IPS-15b (cell line): ENCODE results near the gene STIM1.

Source experiments
- H3K27me3 ChIP-seq: one replicate; pipeline ENCODE4 v1.6.1; 2013; ENCODE audit warnings: low read length; ENCODE audit not compliant: control insufficient read depth, insufficient read depth
- H3K36me3 ChIP-seq: one replicate; pipeline ENCODE4 v1.6.1; 2013; ENCODE audit warnings: low read length; ENCODE audit not compliant: control insufficient read depth, insufficient read depth
- H3K4me1 ChIP-seq: one replicate; pipeline ENCODE4 v1.6.1; 2013; ENCODE audit warnings: mild to moderate bottlenecking, low read length; ENCODE audit not compliant: control insufficient read depth, insufficient read depth
- H3K4me3 ChIP-seq: one replicate; pipeline ENCODE4 v1.5.1; 2013; ENCODE audit warnings: low read depth, low read length
- H3K9ac ChIP-seq: one replicate; pipeline ENCODE4 v1.6.1; 2013; ENCODE audit warnings: low read depth, mild to moderate bottlenecking, low read length
- H3K9me3 ChIP-seq: one replicate; pipeline ENCODE4 v1.6.1; 2013; ENCODE audit warnings: mild to moderate bottlenecking, low read length; ENCODE audit not compliant: control insufficient read depth, insufficient read depth

Gene STIM1

DNA sequence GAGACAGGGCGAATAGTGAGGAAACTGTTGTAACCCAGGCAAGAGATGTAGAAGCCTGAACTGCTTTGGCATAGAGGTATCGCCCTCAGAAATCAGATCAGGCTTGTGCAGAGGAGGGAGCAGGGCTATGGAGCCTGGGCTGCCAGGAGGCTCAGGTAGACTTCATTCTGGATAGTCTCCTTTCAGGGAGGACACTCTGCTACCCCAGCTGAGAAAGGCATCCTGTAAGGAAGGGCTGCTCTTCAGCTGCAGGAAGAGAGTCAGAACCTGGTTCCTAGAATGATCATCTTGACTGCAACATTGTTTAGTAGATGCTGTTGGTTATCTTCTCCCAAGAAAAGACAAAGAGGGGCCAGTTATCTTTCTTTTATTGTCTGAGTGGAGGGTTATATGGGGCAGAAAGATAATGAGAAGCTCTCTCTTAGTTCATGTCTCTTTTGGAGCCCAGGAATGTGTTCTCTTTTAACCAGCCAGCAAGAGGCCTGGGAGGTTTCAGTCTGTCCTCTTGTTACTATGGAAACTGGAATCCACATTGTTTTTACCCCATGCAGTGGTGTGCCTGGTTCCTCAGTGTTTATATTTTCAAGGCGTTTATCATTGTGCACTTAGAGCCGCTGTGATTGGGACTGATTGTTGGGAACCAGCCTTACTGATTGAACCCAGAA, 95.7 kb downstream of the STIM1 start:
- Histone ChIP-seq H3K4me1 (no peaks in the 10 kb centered on the region), H3K27me3 (no peaks in the 10 kb centered on the region), H3K4me3 (no peak overlapping the region), H3K36me3 (no peaks in the 10 kb centered on the region), H3K9ac (no peak overlapping the region), H3K9me3 (no peaks in the 10 kb centered on the region)

DNA sequence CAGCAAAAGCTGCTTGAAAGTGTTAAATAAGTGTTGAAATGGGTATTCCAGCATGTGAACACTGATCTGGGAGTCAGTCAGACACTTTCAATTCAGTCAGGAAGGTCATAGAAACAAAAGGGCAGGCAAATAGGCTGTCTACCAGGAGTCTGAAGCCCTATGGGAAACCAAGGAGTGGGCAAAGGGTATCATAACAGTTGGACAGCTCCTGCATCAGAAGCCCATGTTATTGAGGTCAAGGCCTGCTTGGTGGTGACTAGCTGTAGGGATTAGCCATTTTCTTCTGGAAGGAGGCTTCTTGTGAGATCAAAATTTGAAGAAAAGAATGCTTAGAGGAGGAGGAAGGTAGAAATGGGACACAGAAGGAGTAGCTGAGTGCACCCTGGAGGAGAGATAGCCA, 97.3 kb downstream of the STIM1 start:
- no peaks in the 10 kb centered on the region for H3K4me1 ChIP-seq
- H3K9ac ChIP-seq = no peak overlapping the region
- H3K27me3 ChIP-seq = no peaks in the 10 kb centered on the region
- H3K9me3 ChIP-seq = no peaks in the 10 kb centered on the region
- no peak overlapping the region for H3K4me3 ChIP-seq
- no peaks in the 10 kb centered on the region for H3K36me3 ChIP-seq

DNA sequence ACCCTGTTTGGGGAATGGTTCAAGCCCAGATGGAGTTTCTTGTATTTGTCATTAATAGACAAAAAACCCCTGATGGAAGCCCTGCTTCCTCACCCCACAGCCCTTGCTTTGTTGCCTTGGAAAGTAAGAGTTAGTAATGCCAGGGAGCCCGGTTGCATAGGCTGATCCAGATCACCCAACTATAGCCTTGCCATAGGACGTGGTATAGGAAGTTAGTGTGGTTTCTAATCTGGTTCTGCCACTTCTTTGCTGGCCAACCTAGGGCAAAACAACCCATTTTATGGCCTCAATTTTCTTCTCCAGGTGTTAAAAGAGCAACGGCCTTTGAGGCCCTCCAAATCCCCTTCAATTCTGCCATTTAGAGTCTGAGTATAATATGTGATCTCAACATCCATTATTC, 97.9 kb downstream of the STIM1 start:
- H3K4me3 ChIP-seq = no peak overlapping the region
- H3K27me3 ChIP-seq = no peaks in the 10 kb centered on the region
- no peaks in the 10 kb centered on the region for H3K4me1 ChIP-seq
- no peak overlapping the region for H3K9ac ChIP-seq
- no peaks in the 10 kb centered on the region for H3K9me3 ChIP-seq
- no peaks in the 10 kb centered on the region for H3K36me3 ChIP-seq

DNA sequence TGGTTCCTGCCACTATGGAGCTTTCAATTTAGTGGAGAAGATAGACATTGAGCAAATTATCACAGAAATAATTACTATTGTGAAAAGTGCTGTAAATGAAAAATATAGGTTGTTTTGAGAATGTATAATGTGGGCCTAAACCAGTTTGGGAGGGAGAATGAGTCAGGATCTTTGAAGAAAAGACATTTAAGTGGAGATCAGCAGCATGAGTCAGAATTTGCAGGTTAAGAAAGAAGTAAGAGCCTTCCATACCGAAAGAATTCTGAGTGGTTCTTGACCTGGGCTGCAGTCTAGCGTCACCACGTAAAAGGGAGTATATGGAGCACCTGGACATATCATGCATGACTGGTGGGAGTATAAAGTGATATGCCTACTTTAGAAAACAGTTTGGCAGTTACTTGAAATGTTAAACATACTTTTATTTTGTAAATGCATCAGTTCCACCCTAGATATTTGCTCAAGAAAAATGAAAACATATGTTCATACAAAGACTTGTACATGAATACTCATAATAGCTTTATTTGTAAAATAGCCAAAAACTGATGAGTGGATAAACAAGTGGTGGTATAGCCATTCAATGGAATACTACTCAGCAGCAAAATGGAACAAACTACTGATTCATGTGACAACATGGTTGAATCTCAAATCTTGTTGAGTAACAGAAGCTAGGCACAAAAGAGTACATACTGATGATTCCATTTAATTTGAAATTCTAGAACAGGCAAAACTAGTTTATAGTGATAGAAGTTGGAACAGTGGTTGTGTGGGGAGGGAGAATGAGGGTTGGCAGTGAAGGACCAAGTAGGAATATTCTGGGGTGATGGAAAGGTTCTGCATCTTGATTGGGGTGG, 99.2 kb downstream of the STIM1 start:
- H3K4me1 ChIP-seq = no peaks in the 10 kb centered on the region
- H3K27me3 ChIP-seq = no peaks in the 10 kb centered on the region
- H3K9me3 ChIP-seq = no peaks in the 10 kb centered on the region
- H3K9ac ChIP-seq = no peak overlapping the region
- H3K36me3 ChIP-seq = no peaks in the 10 kb centered on the region
- no peak overlapping the region for H3K4me3 ChIP-seq

DNA sequence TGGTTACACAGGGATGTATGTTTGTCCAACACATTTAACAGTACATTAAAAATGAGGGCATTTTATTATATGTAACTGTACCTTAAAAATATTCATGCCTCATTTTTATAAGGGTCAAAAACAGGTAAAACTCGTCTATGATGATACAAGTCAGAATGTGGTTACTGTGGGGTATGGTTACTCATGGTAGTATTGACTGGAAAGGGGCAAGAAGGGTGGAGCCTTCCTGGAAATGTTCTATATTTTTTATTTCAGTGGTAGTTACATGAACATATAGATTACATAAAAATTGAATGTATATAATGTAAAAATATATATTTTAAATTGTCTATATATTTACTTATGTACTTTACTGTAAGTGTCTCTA, 99.8 kb downstream of the STIM1 start:
- Histone ChIP-seq H3K36me3 (no peaks in the 10 kb centered on the region), H3K9ac (no peak overlapping the region), H3K4me1 (no peaks in the 10 kb centered on the region), H3K27me3 (no peaks in the 10 kb centered on the region), H3K9me3 (no peaks in the 10 kb centered on the region), H3K4me3 (no peak overlapping the region)

DNA sequence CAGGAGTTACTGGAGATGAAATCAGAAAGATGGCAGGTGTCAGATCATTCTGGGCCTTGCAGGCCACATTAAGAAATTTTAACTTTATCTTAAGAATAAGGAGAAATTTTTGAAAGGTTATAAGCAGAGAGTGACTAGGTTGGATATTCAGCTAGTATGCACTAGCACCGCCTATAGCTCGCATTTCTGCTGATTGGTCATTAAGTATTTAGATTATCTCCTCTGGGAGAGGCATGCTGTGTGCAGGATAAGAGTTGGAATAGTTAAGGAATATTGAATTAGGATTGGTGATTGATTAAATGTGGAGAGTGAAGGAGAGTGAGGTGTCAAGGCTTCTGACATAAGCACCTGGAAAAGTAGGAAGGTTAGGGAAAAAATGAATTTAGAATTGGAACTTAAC, 100.6 kb downstream of the STIM1 start:
- no peaks in the 10 kb centered on the region for H3K36me3 ChIP-seq
- no peaks in the 10 kb centered on the region for H3K9me3 ChIP-seq
- H3K27me3 ChIP-seq = no peaks in the 10 kb centered on the region
- no peaks in the 10 kb centered on the region for H3K4me1 ChIP-seq
- H3K9ac ChIP-seq = no peak overlapping the region
- H3K4me3 ChIP-seq = no peak overlapping the region

DNA sequence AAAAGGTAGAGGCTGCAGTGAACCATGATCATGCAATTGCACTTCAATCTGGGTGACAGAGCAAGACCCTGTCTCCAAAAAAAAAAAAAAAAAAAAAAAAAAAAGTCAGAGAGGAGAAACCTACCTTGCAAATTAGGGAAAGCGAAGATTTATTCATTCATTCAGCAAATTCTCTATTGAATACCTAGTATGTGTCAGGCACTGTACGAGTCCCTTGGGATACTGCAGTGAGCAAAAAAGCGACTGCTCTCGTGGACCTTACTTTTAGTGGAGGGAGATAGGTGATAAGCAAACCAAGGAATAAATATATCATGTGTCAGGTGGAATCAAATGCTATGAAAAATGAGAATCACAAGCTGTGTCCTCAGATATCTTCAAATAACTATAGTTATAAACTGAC, 101.3 kb downstream of the STIM1 start:
- H3K4me3 ChIP-seq = no peak overlapping the region
- no peaks in the 10 kb centered on the region for H3K9me3 ChIP-seq
- H3K36me3 ChIP-seq = no peaks in the 10 kb centered on the region
- H3K4me1 ChIP-seq = no peaks in the 10 kb centered on the region
- H3K9ac ChIP-seq = no peak overlapping the region
- no peaks in the 10 kb centered on the region for H3K27me3 ChIP-seq

DNA sequence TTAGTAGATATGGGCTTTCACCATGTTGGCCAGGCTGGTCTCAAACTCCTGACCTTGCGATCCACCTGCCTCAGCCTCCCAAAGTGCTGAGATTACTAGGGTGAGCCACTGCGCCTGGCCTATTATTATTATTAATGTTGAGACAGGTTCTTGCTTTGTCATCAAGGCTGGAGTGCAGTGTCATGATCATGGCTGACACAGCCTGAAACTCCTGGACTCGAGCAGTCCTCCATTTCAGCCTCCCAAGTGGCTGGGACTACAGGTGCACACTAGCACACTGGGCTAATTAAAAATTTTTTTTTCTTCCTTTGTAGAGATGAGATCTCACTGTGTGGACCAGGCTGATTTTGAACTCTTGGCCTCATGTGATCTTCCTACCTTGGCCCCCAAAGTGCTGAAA, 102.0 kb downstream of the STIM1 start:
- no peaks in the 10 kb centered on the region for H3K9me3 ChIP-seq
- H3K4me1 ChIP-seq = no peaks in the 10 kb centered on the region
- no peaks in the 10 kb centered on the region for H3K36me3 ChIP-seq
- no peak overlapping the region for H3K9ac ChIP-seq
- H3K27me3 ChIP-seq = no peaks in the 10 kb centered on the region
- H3K4me3 ChIP-seq = no peak overlapping the region

DNA sequence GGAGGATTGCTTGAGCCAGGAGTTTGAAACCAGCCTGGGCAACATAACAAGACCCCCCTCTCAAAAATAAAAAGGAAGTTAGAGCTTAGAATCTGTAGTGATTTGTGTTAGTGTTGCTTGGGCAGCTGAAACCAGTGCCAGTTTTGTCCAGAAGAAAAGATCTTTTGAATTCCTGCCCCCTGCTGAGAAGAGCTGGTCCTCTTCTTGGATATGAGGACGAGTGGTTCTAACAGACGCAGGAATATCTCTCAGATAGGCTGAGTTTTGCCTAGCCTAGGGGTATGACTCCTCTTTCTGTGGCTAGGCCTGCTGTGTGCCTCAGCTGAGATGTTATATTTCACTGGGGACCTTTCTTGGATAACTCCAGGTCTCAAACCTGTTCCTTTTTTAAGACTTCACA, 102.8 kb downstream of the STIM1 start:
- Histone ChIP-seq H3K9me3 (no peaks in the 10 kb centered on the region), H3K36me3 (no peaks in the 10 kb centered on the region), H3K27me3 (no peaks in the 10 kb centered on the region), H3K4me3 (no peak overlapping the region), H3K9ac (no peak overlapping the region), H3K4me1 (no peaks in the 10 kb centered on the region)

DNA sequence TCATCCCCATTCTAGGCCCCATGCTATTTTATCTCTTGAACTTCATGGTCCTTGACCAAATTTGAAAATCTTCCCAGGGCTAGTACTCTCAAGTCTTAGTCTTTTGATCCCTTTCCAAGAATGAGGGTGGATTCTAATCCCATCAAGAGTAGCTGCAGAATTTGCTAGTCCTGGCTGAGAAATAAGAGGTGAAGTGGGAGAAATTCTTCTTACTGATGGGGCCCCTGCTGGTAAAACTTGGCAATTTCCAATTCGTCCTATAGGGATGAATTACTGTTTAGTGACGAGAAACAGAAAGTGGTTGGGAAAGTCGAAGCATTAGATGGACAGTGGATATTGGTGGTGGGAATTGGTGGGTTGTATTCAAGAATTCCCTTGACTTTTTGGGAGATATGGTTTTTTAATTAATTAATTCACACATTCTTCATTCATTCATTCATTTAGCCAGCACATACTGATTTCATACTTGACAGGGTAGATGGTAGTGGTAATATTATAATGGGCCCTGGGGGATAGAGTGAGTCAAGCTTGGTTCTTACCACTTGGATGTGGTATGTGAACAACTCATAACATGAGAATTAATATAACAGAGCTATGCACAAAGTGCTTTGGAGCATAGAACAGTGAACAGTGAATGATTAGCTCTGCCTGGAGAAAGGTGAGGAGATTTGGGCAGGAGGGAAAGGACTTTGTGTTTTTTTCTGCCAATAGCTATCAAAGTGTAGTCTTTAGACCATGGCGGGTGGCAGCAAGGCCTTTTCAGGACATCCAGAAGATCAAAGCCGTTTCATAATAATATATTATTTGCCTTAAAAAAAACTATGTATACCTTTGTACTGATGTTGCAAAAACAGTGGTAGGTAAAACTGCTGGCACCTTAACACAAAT, 103.8 kb downstream of the STIM1 start:
- H3K9ac ChIP-seq = no peak overlapping the region
- no peaks in the 10 kb centered on the region for H3K36me3 ChIP-seq
- H3K27me3 ChIP-seq = no peaks in the 10 kb centered on the region
- H3K4me3 ChIP-seq = no peak overlapping the region
- no peaks in the 10 kb centered on the region for H3K9me3 ChIP-seq
- no peaks in the 10 kb centered on the region for H3K4me1 ChIP-seq

DNA sequence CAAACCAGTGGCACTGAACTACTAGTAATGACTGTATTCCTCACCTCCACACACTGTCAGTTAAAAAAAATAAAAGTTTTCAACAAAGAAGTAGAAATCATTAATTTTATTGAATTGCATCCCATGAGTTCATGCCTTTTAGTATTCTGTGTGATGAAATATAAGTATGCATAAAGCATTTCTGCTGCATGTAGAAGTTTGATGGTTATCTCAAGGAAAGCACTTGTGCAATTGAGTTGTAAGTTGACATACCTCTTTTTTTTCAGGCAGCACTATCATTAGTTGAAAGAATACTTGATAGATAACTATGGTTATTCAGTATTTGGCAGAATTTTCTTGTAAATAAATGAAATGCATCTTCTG, 104.4 kb downstream of the STIM1 start:
- Histone ChIP-seq H3K9ac (no peak overlapping the region), H3K27me3 (no peaks in the 10 kb centered on the region)

More for the DNA sequence above, 104.4 kb downstream of the STIM1 start:
- H3K9me3 ChIP-seq = no peaks in the 10 kb centered on the region
- no peaks in the 10 kb centered on the region for H3K36me3 ChIP-seq
- no peak overlapping the region for H3K4me3 ChIP-seq
- H3K4me1 ChIP-seq = no peaks in the 10 kb centered on the region
